Transverse colon (tissue), 3 donors: ENCODE results near the gene GPR21.

Source experiments
- POLR2A ChIP-seq: fragments of 450-650 bp; IDR thresholded peaks from one replicate; pipeline ENCODE4 v1.6.1; 2016; ENCODE audit warnings: antibody characterized with exemption, mild to moderate bottlenecking, moderate library complexity
- TF ChIP-seq, protein P1 (sequence below), 5 experiments: fragments of 200-600 bp in 3 of 5; fragments of 450-650 bp in 2 of 5; sonication (generic) in 3 of 5; IDR thresholded peaks; 1 replicate in 2 of 5; 2 replicates in 3 of 5; pipeline ENCODE4 v1.5.1; 2016 to 2017; ENCODE audit warnings: antibody characterized with exemption in 5 of 5, inconsistent platforms in 3 of 5, mild to moderate bottlenecking in 2 of 5, moderate library complexity in 1 of 5

DNA sequence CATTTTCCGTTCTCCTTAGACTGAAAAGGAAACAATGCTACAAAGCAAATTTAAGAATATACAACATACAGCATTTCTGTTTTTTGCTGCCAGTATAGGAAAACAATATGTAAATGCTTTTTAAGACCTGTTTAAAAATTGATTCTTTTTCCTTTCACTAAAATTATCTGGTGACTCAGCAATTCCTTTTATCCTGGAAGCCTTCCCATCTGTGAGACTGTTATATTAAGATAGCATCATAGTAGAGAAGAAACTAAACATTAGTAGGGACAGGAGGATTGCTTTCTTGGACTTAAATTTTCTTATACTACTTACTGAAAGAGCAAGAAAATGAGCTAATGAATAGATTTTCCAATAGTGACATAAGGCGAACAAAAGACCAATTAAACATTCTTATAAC is 30.0 kb upstream of the GPR21 start:
- TF ChIP-seq POLR2A: no peak
- TF ChIP-seq, protein P1, sequence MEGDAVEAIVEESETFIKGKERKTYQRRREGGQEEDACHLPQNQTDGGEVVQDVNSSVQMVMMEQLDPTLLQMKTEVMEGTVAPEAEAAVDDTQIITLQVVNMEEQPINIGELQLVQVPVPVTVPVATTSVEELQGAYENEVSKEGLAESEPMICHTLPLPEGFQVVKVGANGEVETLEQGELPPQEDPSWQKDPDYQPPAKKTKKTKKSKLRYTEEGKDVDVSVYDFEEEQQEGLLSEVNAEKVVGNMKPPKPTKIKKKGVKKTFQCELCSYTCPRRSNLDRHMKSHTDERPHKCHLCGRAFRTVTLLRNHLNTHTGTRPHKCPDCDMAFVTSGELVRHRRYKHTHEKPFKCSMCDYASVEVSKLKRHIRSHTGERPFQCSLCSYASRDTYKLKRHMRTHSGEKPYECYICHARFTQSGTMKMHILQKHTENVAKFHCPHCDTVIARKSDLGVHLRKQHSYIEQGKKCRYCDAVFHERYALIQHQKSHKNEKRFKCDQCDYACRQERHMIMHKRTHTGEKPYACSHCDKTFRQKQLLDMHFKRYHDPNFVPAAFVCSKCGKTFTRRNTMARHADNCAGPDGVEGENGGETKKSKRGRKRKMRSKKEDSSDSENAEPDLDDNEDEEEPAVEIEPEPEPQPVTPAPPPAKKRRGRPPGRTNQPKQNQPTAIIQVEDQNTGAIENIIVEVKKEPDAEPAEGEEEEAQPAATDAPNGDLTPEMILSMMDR (IDR thresholded peaks at IDR 0.05): no peak
